HG03060 (cell line): Measurements from ENCODE around the gene SLC36A1.
"Not testable (repeated sequence)": the region's sequence is repeated elsewhere in the genome, so short reads cannot be mapped to it uniquely, and the experiment has no call there.

ENCODE experiments used
- ATAC-seq: cut with Tn5 transposase; IDR thresholded peaks from one replicate; pipeline ENCODE4 v1.9.1; 2021; ENCODE audit warnings: low read depth, moderate number of reproducible peaks; ENCODE audit not compliant: unreplicated experiment

SLC36A1 gene

DNA sequence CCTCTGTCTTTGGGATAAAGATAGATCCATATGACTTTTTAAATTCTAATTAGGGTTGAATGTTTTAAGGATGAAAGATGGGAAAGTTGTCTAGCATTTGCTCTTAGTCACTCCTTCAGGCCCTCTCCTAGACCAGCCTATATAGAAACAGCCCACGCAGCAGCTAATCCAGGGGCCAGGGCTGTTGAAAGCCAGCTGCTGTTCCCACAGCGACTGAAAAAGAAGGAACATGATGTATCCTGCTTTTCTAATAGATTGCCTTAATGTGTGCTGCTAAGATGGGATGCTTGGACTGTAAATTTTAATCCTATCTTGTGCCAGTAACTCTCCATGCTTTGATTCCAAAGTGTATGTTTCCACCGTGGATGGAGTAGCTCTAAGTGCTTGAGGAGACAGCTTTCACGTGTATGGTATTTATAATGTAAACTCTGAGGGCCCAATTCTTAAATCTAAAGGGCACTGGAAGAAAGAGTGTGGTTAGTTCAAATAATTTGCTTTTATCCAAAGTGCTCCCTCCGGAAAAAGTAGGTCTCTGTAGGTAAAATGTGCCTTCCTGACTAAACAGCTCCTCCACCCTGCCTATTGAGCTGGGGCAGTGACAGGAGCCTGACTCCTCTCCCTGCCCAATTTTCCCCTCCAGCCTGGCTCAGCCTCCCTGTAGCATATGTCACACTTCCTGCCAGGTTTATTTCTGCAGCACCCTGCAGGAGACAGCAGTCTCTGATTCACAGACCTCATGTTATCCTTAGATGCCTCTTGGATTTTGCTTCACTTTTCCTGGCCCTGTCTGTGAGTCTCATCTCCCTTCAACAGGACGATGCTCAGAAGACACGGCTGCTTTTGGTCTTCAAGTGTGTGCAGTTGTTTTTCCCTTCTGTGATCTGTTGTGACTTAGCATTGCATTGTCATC lies 33.2 kb downstream of the SLC36A1 start:
- ATAC-seq, result no peak

DNA sequence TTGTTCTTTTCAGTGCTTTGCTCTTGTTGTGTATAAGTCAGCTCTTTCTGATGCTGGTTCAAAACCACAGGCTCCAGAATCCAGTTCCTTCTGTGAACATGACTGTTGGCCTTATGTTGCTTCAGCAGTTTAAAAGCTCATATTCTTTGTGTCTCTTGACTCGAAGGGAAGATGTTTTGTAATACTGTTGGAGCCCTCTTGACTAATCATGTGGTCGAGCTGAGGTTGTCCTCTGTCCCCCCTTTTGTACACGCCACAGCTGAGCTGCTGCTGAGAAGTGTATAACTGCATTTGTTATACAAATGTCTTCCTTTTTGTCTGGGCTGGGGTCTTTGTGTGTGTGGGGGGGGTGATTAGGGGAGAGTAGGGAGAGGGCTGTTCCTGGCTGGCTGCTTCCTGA lies 35.8 kb downstream of the SLC36A1 start:
- no peak for ATAC-seq

GRCh38 chr5:151483647-151484046 lies 36.2 kb downstream of the SLC36A1 start:
- ATAC-seq, result no peak

DNA sequence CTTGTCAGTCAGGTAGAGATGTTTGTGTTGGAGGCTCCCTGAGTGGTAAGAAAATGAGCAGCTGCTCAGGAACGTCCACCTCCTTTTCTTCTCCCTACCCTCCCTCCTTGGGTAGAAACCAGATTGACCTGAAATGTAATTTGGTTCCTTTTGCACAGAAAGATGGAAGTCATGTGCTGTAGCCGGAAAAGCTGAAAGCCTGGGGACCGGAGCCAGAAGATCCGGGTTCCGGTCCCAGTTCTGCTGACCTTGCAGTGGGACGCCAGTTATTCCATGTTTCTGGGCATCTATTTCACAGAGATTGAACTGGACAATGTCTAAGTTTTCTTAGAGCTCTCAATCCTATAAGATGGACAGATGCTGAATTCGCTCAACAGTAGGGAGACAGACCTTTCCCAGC lies 40.1 kb downstream of the SLC36A1 start:
- no peak for ATAC-seq

DNA sequence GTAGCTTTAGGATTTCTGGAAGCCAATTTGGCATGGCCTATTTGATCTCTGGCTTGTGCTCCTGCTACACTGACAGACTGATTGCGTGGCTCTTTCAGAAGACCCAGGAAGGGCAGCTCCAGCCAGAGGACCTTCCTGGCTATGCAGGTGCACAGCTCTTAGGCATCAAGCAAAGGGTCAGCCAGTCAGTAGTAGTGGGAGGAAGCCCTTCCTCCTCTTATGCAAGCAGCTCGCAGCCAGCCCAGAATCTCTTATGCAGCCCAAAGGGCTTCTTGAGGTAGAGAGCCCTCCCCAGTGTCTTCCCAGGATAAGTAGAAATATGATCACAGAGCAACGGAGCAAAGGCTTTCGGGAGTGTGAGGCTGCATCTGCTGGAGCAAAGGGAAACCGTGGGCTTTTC lies 43.2 kb downstream of the SLC36A1 start:
- no peak for ATAC-seq

- ATAC-seq, result no peak
Measured at GRCh38 chr5:151491062-151491461, 43.7 kb downstream of the SLC36A1 start.

DNA sequence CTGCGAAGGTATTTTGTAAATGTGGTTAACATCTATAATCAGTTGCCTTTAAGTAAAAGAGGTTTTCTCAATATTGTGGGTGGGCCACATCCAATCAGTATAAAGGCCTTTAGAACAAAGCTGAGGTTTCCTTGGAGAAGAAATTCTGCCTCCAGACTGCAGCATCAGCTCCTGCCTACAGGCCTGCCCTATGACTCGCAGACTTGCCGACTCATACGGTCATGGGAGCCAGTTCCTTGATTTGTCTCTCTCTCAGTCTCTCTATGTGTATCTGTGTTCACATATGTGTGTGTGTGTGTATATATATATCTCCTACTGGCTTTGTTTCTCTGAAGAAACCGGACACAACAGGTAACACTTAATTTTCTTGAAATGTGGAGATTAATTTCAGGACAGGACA lies 45.3 kb downstream of the SLC36A1 start:
- ATAC-seq, result no peak

DNA sequence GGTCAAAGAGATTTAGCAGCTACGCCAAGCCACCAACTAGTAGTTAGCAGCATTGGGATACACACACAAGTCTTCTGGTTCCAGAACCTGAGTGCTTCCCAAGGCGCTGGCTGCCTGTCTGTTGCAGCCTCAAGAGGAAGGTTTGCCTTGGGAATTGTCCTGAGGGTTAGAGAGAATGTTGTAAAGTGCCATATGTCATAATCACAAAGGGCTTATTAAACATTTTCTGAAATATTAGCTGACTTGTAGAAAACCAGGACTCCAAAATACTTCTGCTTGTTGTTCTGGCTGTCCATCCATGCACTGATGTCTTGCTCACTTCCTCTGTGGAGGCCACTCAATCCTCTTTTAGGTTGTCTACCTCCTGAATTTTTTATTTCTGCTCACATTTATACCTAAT lies 46.3 kb downstream of the SLC36A1 start:
- no peak for ATAC-seq

DNA sequence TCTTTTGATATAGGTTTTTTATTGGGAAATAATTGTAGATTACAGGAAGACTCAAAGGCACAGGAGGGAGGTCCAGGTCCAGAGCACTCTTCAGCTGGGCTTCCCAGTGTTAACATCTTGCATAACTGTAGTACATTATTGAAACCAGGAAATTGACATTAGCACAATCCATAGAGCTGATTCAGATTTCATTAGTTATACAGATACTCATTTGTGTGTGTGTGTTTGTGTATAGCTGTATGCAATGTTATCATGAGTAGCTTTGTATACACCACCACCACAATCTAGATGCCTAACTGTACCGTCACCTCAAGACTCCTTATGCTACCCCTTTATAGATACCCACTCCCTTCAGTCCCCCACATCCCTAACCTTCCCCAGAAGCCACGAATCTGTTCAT lies 47.9 kb downstream of the SLC36A1 start:
- no peak for ATAC-seq

DNA sequence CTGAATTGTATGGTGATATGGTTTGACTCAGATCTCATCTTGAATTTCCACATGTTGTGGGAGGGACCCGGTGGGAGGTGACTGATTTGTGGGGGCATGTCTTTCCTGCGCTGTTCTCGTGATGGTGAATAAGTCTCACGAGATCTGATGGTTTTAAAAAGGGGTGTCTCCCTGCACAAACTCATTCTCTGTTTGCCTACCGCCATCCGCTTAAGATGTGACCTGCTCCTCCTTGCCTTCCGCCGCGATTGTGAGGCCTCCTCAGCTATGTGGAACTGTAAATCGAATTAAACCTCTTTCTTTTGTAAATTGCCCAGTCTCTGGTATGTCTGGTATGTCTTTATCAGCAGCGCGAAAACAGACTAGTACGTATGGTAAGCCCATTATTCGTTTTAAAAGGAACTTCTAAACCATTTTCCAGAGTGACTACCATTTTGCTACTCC lies 48.7 kb downstream of the SLC36A1 start:
- ATAC-seq, result no peak

GRCh38 chr5:151497391-151498002 lies 50.1 kb downstream of the SLC36A1 start:
- no peak for ATAC-seq

GRCh38 chr5:151498395-151499155 lies 51.2 kb downstream of the SLC36A1 start:
- no peak for ATAC-seq

GRCh38 chr5:151499501-151500035 lies 52.2 kb downstream of the SLC36A1 start:
- ATAC-seq, result no peak

- no peak for ATAC-seq
Measured at GRCh38 chr5:151504006-151504405, 56.6 kb downstream of the SLC36A1 start.

DNA sequence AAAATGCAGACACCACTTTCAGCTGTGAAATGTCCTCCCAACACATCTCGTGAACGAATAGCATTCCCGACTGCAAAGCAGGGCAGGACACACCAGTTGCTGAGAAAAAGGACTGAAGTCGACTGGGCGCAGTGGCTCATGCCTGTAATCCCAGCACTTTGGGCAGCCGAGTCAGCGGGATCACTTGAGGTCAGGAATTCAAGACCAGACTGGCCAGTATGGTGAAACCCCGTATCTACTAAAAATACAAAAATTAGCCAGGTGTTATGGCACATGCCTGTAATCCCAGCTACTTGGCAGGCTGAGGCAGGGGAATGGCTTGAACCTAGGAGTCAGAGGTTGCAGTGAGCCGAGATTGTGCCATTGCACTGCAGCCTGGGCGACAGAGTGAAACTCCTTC lies 60.9 kb downstream of the SLC36A1 start:
- not testable (repeated sequence) for ATAC-seq

GRCh38 chr5:151509231-151509630 lies 61.8 kb downstream of the SLC36A1 start:
- peak; percentile 59 for ATAC-seq

GRCh38 chr5:151509836-151510235 lies 62.4 kb downstream of the SLC36A1 start:
- no peak for ATAC-seq

DNA sequence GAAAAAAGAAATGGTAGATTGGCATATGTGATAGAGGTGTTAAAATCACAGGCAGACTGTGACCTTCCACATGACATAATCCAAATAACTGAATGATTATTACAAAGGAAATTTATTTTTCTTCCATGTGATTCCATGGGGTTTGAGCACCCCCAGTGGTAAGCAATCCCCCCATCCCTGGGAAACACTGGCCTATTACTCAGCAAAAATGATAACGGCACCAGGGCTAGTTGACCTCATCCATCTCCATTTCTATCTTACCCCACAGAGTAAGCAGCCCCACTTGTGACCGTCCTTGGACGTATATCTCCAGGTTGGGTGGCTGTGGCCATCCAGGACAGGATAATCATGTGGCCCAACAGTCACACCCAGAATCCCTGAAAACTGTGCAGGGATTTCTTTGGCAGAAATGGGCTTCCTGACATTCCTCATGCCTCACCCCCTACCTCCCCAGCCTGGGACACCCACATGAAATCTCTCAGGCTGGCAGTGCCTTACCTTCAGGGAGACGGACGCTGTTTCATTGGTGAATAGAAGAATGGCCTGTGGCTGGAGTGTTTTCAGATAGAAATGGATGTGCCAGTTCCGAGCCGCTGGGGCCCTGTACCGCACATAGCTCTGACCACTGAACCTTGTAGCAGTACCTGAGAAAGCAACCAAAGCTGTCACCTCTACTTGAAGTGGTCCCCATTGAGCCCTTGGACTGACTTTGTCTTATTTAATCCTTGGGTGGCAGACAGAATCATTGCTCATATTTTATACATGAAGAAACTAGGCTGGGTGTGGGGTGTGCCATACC lies 69.9 kb downstream of the SLC36A1 start:
- ATAC-seq, result no peak

DNA sequence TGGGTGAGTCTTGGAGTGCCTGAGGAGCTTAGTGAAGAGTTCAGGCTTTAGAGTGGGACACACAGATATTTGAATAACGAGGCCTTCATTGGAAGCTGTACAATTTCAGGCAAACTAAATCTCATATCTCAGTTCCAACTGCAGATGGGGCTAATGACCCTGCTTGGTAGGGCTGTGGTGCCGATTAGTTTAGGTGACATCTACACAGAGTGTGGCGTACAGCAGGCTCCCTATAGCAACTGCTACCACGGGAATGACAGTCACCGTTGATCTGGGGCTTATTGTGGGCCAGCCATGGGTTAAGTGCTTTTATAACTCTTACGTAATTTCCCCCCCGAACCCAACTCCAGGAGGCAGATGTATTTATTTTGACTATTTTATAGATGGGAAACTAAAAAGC lies 72.9 kb downstream of the SLC36A1 start:
- no peak for ATAC-seq

GRCh38 chr5:151522226-151522625 lies 74.8 kb downstream of the SLC36A1 start:
- no peak for ATAC-seq
